T-helper 1 cell treated with Interleukin-12 subunit alpha and Interleukin-12 subunit beta and Interleukin-4 antibody, amounts not matched to agents 30 μg/mL and 1 μg/mL, for 36 hours (primary cell): ENCODE results near the gene PIK3AP1.
"Not testable (repeated sequence)": the region's sequence is repeated elsewhere in the genome, so short reads cannot be mapped to it uniquely, and the experiment has no call there.

Experiments
- H3K27ac Mint-ChIP-seq: one replicate; pipeline ENCODE4 v1.8.0; 2021; ENCODE audit warnings: mild to moderate bottlenecking, mixed read lengths
- H3K27me3 Mint-ChIP-seq: one replicate; pipeline ENCODE4 v1.8.0; 2021; ENCODE audit warnings: low read depth, mixed read lengths
- H3K36me3 Mint-ChIP-seq: one replicate; pipeline ENCODE4 v1.8.0; 2021; ENCODE audit warnings: low read depth, mixed read lengths
- H3K4me1 Mint-ChIP-seq: one replicate; pipeline ENCODE4 v1.8.0; 2021; ENCODE audit warnings: low read depth, mixed read lengths
- H3K4me3 Mint-ChIP-seq: one replicate; pipeline ENCODE4 v1.8.0; 2021; ENCODE audit warnings: mild to moderate bottlenecking, moderate library complexity, mixed read lengths
- H3K9me3 Mint-ChIP-seq: one replicate; pipeline ENCODE4 v1.8.0; 2021; ENCODE audit warnings: mixed read lengths

PIK3AP1 gene

DNA sequence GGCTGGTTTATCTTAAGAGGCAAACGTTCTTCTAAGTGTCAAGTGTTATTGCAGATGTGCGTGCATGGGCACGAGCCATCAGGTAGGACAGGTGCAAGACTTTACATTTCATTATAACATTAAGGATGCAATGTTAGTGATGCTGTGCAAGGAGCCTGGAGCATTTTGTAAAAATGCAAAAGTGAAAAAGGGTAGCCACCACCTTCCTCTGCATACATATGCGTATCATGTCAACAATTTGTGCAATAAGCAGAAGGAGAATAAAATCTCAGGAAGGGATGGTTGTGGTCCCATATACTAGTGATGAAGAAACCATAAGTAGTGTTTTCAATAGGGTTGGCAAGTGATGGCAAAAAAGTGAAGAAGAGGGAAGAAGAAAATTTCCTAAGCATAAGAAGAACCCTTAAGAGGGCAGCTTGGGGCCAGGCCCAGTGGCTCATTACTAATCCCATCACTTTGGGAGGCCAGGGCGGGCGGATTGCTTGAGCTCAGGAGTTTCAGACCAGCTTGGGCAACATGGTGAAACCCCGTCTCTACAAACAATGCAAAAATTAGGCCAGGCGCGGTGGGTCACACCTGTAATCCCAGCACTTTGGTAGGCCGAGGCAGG is 7.5 kb downstream of the PIK3AP1 start:
- H3K27ac Mint-ChIP-seq, result no peak overlapping the region
- H3K36me3 Mint-ChIP-seq, result no peaks in the 10 kb centered on the region
- peaks cover 6% of the 10 kb centered on the region for H3K4me1 Mint-ChIP-seq
- no peak overlapping the region for H3K4me3 Mint-ChIP-seq
- H3K27me3 Mint-ChIP-seq, result no peaks in the 10 kb centered on the region
- no peaks in the 10 kb centered on the region for H3K9me3 Mint-ChIP-seq

DNA sequence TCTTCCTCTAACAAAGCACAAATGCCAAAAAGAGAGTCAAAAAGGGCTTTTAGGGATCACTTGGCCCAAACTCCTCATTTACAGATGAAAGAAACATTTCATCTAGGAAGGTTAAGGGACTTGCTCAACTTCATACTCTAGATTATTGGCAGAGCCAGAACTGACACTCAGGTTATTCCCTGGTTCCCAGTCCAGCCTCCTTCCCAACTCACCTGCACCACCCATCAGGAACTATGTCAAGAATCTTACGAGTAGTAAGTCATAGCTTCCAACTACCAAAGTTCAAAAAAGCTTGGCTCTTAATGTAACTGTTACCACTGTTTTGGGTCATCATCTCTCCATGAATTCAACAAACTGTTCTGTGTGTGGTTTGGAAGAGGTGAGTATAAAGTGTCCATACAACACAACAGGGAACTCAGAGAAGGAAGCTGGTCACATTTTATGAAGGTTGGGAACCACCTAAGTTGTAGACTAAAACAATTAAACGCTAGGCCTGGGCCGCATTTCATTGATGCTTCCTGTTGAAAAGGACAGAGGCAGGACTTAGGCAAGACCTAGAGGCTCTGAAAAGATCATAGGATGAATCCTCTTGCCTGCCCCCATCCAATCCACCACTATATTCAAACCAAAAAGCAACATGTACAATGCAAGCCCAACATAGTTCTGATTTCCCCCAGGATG is 9.1 kb downstream of the PIK3AP1 start:
- no peak overlapping the region for H3K27ac Mint-ChIP-seq
- H3K4me1 Mint-ChIP-seq, result no peaks in the 10 kb centered on the region
- H3K36me3 Mint-ChIP-seq, result no peaks in the 10 kb centered on the region
- no peak overlapping the region for H3K4me3 Mint-ChIP-seq
- H3K27me3 Mint-ChIP-seq, result no peaks in the 10 kb centered on the region
- H3K9me3 Mint-ChIP-seq, result no peaks in the 10 kb centered on the region

DNA sequence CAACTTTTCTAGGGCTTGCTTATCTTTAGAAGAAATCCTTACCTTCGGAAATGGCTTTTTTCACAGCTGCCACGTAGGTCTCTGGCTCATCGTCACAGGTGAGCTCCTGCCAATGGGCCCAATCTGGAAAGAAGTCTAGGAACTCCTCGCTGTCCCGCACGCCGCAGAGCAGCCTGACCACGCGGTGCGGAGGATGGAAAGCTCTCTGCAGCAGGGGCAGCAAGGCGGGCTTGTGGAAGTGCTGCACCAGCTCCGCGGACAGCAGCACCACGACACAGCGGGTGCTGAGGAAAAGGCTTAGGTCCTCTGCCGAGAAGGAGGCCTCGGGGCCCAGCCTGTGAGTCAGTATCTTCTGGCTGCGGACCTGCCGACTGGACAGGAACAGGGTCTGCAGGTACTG is 10.8 kb downstream of the PIK3AP1 start:
- H3K9me3 Mint-ChIP-seq, result no peaks in the 10 kb centered on the region
- no peaks in the 10 kb centered on the region for H3K36me3 Mint-ChIP-seq
- H3K27me3 Mint-ChIP-seq, result no peaks in the 10 kb centered on the region
- no peak overlapping the region for H3K4me3 Mint-ChIP-seq
- H3K4me1 Mint-ChIP-seq, result no peaks in the 10 kb centered on the region
- H3K27ac Mint-ChIP-seq, result no peak overlapping the region

DNA sequence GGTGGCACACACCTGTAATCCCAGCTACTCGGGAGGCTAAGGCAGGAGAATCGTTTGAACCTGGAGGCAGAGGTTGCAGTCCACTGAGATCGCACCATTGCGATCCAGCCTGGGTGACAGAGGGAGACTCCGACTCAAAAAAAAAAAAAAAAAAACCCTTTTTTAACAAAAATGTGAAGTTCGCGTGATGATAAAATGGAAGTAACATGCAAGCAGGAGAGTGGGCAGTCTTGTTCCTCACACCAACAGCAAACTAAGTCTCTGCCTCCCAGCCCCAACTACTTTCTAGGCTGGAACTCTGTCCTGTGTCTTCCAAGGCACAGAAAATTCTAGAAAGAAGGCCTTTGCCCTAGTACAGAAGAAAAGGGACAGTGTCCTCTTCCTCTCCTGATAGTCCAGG is 11.3 kb downstream of the PIK3AP1 start:
- no peaks in the 10 kb centered on the region for H3K27me3 Mint-ChIP-seq
- no peaks in the 10 kb centered on the region for H3K4me1 Mint-ChIP-seq
- H3K27ac Mint-ChIP-seq, result no peak overlapping the region
- no peak overlapping the region for H3K4me3 Mint-ChIP-seq
- H3K36me3 Mint-ChIP-seq, result no peaks in the 10 kb centered on the region
- no peaks in the 10 kb centered on the region for H3K9me3 Mint-ChIP-seq

DNA sequence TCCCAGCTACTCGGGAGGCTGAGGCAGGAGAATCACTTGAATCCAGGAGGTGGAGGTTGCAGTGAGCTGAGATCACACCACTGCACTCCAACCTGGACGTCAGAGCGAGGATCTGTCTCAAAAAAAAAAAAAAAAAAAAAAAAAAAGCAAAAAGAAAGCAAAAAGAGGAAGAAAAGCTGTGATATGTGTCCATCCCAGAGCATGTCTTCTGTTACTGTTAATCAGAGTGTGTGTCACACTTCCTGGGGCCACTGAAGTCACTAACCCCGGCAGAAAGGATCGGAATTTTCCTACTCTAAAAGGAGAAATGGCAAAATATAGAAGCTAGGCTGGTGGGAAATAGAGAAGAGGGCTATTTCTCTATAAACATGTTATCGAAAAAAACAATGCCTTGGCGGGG is 11.9 kb downstream of the PIK3AP1 start:
- no peaks in the 10 kb centered on the region for H3K27me3 Mint-ChIP-seq
- H3K9me3 Mint-ChIP-seq, result no peaks in the 10 kb centered on the region
- H3K27ac Mint-ChIP-seq, result no peak overlapping the region
- no peaks in the 10 kb centered on the region for H3K36me3 Mint-ChIP-seq
- no peaks in the 10 kb centered on the region for H3K4me1 Mint-ChIP-seq
- no peak overlapping the region for H3K4me3 Mint-ChIP-seq

DNA sequence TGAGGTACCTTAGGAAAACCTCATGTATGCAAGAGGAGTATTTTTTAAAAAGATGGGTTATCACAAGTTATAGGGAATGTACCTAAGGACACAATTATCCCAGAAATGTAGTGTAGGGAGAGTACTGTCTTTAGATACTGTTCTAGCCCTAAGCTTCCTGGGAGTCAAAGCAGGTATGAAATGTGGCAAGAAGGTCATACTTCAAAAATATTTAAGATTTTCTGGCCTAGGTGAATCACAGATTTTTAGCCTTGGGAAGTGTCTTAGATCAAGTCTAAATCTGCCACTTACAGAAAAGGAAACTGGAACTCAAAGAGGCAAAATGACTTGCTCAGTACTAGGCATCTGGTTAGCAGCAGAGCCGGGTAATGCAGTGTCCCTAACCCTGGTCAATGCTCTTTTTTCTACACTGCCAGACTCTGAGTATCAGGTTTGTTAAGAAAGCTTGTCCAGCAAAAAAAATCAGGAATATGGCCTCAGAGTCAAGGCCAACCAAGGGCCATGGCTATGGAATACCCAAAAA is 13.9 kb downstream of the PIK3AP1 start:
- H3K4me3 Mint-ChIP-seq, result no peak overlapping the region
- H3K27ac Mint-ChIP-seq, result no peak overlapping the region
- H3K9me3 Mint-ChIP-seq, result no peaks in the 10 kb centered on the region
- no peaks in the 10 kb centered on the region for H3K4me1 Mint-ChIP-seq
- H3K36me3 Mint-ChIP-seq, result no peaks in the 10 kb centered on the region
- H3K27me3 Mint-ChIP-seq, result no peaks in the 10 kb centered on the region

DNA sequence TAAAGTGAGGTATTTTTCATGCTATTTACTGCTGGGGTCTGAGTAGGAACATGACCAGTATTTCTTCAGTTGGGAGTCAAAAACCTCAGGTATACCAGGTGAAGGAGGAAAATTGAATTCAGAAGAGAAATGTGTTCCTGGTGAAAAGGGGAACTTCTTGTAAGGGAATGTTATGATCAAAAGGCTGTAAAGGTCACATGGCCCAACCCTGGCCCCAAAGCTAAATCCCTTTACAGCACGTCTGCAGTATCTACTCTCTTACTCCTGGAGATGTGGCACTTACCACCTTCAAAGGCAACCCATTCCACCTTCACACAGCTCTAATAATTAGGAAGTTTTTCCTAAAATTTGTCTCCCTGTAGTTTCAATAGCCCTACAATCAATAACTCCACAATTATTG is 15.2 kb downstream of the PIK3AP1 start:
- no peak overlapping the region for H3K4me3 Mint-ChIP-seq

DNA sequence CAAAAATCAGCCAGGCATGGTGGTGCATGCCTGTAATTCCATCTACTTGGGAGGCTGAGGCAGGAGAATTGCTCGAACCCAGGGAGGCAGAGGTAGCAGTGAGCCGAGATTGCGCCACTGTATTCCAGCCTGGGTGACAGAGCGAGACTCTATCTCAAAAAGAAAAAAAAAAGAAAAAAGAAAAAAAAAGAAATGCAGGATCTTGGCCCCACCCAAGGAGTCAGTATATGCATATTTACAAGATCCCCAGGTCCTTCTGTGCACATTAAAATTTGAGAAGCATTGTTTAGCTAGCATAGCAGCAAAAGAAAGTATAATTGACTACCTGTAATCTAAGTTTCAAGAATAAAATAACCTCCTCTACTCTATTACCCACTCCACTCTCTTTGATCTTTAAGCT is 15.8 kb downstream of the PIK3AP1 start:
- H3K4me1 Mint-ChIP-seq, result no peaks in the 10 kb centered on the region
- no peaks in the 10 kb centered on the region for H3K27me3 Mint-ChIP-seq
- H3K9me3 Mint-ChIP-seq, result no peaks in the 10 kb centered on the region
- H3K36me3 Mint-ChIP-seq, result no peaks in the 10 kb centered on the region
- H3K4me3 Mint-ChIP-seq, result no peak overlapping the region
- H3K27ac Mint-ChIP-seq, result no peak overlapping the region

More for the DNA sequence above, 15.2 kb downstream of the PIK3AP1 start:
- Mint-ChIP-seq H3K36me3 (no peaks in the 10 kb centered on the region), H3K27ac (no peak overlapping the region), H3K9me3 (no peaks in the 10 kb centered on the region), H3K27me3 (no peaks in the 10 kb centered on the region), H3K4me1 (no peaks in the 10 kb centered on the region)

DNA sequence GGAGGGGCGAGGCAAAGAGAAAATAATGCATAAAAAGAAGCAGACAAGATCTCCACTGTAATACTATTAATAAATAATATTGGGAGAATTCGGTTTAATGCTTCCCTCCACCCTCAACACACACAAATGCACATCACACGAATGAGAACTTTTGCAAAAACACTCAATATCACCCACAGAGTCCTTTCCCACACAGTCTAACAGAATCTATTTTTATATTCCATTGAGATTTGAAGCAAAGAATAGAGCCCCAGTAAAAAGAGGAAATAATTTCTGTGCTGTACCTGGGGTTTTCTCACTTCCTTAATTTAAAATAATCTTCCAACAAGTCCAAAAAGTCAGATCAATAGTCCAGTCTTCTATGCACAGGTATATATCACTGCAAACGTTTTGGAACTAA is 17.0 kb downstream of the PIK3AP1 start:
- Mint-ChIP-seq H3K4me3 (no peak overlapping the region), H3K36me3 (no peaks in the 10 kb centered on the region), H3K4me1 (no peaks in the 10 kb centered on the region), H3K9me3 (no peaks in the 10 kb centered on the region), H3K27ac (no peak overlapping the region), H3K27me3 (no peaks in the 10 kb centered on the region)

DNA sequence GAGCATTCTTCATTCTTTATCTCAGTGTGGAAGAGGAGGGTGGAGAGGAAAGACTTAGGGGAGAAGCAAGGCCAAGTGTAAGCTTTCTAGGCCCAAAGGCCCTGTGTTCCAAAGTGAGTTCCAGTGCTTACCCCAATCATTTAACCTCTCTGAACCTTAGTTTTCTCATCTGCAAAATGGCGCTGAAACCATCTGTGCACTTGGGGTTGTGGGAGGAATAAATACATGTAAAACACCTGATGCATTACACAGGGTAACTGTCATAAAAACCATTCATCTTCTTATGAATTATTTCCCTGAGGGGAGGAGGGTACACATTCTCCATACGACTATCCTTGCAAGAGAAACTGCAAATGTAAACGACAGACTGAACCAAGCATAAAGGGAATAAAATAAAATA is 19.0 kb downstream of the PIK3AP1 start:
- H3K36me3 Mint-ChIP-seq, result no peaks in the 10 kb centered on the region
- H3K27me3 Mint-ChIP-seq, result no peaks in the 10 kb centered on the region
- peaks cover 3% of the 10 kb centered on the region for H3K4me1 Mint-ChIP-seq
- H3K9me3 Mint-ChIP-seq, result no peaks in the 10 kb centered on the region
- H3K4me3 Mint-ChIP-seq, result no peak overlapping the region
- H3K27ac Mint-ChIP-seq, result no peak overlapping the region

DNA sequence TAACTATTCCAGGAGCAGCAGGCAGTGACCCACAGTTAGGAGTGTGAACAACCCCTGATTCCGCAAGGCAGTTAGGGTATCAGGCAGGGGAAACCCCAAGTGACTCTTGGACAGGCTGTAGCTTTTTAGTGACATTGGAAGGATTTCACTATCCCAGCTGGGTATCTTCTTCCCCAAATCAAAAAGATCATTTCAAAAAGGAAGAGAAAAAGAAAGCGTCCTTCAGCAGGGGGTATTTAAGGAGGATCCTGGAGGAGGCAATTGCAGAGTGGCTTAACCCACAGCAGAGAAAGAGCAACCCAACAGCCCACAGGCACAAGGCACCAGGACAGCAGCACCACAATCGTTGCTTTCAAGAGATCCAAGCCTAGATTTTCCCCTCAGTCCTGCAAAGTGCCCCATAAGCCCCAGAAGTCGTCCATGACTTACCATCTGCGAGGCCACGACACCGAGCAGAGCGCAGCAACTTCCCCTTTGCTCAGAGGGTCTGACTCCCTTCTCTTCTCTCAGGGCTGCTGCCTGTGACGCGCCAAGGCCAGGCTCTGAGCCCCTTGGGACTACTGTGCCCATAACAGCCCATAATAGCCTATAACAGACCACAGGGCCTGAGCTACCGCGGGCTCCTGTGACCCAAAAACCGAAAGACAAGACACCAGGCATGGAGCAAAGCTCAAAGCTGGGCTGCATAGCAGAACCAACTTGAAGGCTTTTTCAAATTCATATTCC is 19.8 kb downstream of the PIK3AP1 start:
- H3K9me3 Mint-ChIP-seq, result no peaks in the 10 kb centered on the region
- peaks cover 10% of the 10 kb centered on the region for H3K4me1 Mint-ChIP-seq
- no peaks in the 10 kb centered on the region for H3K27me3 Mint-ChIP-seq
- no peak overlapping the region for H3K27ac Mint-ChIP-seq
- H3K4me3 Mint-ChIP-seq, result no peak overlapping the region
- H3K36me3 Mint-ChIP-seq, result no peaks in the 10 kb centered on the region

DNA sequence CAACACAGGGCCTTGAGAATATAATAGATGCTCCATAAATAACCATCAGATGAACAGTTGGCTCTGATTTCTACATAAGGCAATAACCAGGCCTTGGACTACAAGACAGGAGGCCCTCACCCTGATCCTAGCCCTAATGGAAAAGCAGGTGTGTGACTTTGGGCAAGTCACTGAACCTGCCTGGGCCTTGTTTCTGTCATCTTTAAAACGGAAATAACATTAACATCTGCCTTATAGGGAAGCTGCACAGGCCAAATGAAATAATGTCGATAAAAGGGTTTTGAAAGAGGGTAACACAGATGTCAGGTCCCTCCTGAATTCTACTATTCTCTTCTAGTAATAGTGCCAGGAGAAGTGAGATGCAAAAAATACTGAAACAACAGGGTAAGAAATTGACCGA is 20.7 kb downstream of the PIK3AP1 start:
- Mint-ChIP-seq H3K36me3 (no peaks in the 10 kb centered on the region), H3K27ac (no peak overlapping the region), H3K27me3 (no peaks in the 10 kb centered on the region), H3K4me1 (peaks cover 17% of the 10 kb centered on the region), H3K9me3 (no peaks in the 10 kb centered on the region), H3K4me3 (no peak overlapping the region)

DNA sequence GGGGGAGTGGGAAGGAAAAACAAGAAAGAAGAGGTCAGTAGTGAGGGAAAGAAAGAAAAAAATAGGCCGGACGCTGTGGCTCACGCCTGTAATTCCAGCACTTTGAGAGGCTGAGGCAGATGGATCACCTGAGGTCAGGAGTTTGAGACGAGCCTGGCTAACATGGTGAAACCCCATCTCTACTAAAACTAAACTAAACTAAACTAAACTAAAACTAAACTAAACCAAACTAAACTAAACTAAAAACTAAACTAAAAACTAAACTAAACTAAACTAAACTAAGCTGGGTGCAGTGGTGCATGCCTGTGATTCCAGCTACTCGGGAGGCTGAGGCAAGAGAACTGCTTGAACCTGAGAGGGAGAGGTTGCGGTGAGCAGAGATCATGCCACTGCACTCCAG is 22.0 kb downstream of the PIK3AP1 start:
- not testable (repeated sequence) for H3K4me3 Mint-ChIP-seq, H3K27me3 Mint-ChIP-seq, H3K27ac Mint-ChIP-seq, H3K9me3 Mint-ChIP-seq, H3K36me3 Mint-ChIP-seq
- H3K4me1 Mint-ChIP-seq, result peaks cover 19% of the 10 kb centered on the region

DNA sequence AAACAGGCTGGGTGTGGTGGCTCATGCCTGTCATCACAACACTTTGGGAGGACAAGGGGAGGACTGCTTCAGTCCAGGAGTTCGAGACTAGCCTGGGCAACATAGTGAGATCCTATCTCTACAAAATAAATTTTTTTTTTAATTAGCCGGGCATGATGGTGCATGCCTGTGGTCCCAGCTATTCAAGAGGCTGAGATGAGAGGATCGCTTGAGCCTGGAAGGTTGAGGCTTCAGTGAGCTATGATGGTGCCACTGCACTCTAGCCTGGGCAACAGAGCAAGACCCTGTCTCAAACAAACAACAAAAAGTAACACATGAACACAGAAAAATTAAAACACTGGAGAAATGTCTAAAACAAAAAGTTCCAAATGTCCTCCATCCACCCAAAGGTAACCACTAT is 22.9 kb downstream of the PIK3AP1 start:
- H3K4me3 Mint-ChIP-seq, result no peak overlapping the region
- no peaks in the 10 kb centered on the region for H3K27me3 Mint-ChIP-seq

DNA sequence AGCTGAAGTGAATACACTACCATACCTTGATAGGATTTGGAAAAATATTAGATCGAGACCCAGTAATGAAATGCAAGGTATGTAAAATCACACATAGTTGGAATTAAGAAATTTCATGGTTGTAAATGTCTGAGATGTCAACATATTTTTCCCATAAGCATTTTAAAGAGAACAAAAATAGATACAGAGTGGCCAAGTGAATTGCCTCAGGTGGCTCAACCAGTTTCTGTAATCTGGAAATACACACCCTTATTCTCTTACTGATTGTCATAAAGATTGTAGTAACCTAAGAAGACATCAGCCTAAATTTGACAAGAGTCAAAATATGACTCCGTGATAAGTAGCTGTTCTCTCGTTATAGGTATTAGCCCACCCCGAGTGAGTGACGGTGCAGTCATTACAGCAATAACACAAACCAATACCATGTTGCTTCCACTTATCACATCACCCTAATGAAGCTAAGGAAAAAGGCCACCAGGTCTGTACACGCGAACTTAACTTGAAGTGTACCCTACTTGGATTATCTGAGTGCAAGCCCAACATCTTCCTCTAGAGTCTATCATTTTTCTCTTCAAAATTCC is 23.4 kb downstream of the PIK3AP1 start:
- Mint-ChIP-seq H3K9me3 (no peaks in the 10 kb centered on the region), H3K27ac (no peak overlapping the region), H3K4me3 (no peak overlapping the region), H3K36me3 (no peaks in the 10 kb centered on the region), H3K4me1 (peaks cover 22% of the 10 kb centered on the region), H3K27me3 (no peaks in the 10 kb centered on the region)

More for the DNA sequence above, 22.9 kb downstream of the PIK3AP1 start:
- H3K36me3 Mint-ChIP-seq, result no peaks in the 10 kb centered on the region
- H3K9me3 Mint-ChIP-seq, result no peaks in the 10 kb centered on the region
- H3K27ac Mint-ChIP-seq, result no peak overlapping the region
- H3K4me1 Mint-ChIP-seq, result peaks cover 22% of the 10 kb centered on the region
